PC-9 (cell line): ENCODE data around the gene MAD2L1. TPM values are rescaled to one million over a fixed set of nuclear protein-coding genes. Genes with fewer than 3 reads are reported as not detected.
A peak's percentile ranks its signal among the peaks of the same experiment; 100 is the strongest.

Source experiments
- BruUV-seq: library from RNA; stranded (reverse); fragments of 400-500 nt; replicated peaks from 2 replicates; lab custom pipeline; 2021; lab: Mats Ljungman, UMichigan
- CTCF ChIA-PET: fragments of 300-600 bp; sonication (Branson Sonifier 250); formaldehyde crosslinking; loops from one replicate; lab custom pipeline; 2022; ENCODE audit warnings: antibody characterized with exemption; lab: Charles Lee
- POLR2A ChIA-PET: fragments of 300-600 bp; sonication (Branson Sonifier 250); formaldehyde crosslinking; loops from one replicate; lab custom pipeline; 2022; ENCODE audit warnings: antibody characterized with exemption; ENCODE audit not compliant: unreplicated experiment; lab: Charles Lee
- DNase-seq, 2 experiments: peaks; one replicate each; pipeline versions ENCODE4 v3.0.0 to v3.0.0-alpha.2; 2015 to 2022; ENCODE audit warnings: mixed read lengths in 1 of 2
- H2AFZ ChIP-seq: fragments of 200-600 bp; sonication (generic); 2 replicates; pipeline ENCODE4 v1.8.1; 2017; ENCODE audit warnings: antibody characterized with exemption
- H3F3A ChIP-seq: fragments of 200-600 bp; sonication (generic); 2 replicates; pipeline ENCODE4 v1.8.1; 2017; ENCODE audit warnings: antibody characterized with exemption, mild to moderate bottlenecking, low read depth; ENCODE audit not compliant: insufficient read depth
- H3K27ac ChIP-seq: fragments of 200-600 bp; sonication (generic); 2 replicates; pipeline ENCODE4 v1.6.1; 2016; ENCODE audit warnings: mixed run types
- H3K27me3 ChIP-seq: fragments of 200-600 bp; sonication (generic); 2 replicates; pipeline ENCODE4 v1.6.1; 2016; ENCODE audit warnings: low read depth, mixed run types; ENCODE audit not compliant: insufficient read depth
- H3K36me3 ChIP-seq: fragments of 200-600 bp; sonication (generic); 2 replicates; pipeline ENCODE4 v1.6.1; 2016; ENCODE audit warnings: low read depth, mixed run types
- H3K4me1 ChIP-seq: fragments of 200-600 bp; sonication (generic); replicated peaks from 2 replicates; pipeline ENCODE4 v1.6.1; 2016; ENCODE audit warnings: mixed run types; ENCODE audit not compliant: insufficient read depth
- H3K4me2 ChIP-seq: fragments of 200-600 bp; sonication (generic); 2 replicates; pipeline ENCODE4 v1.6.1; 2017; ENCODE audit warnings: mixed run types
- H3K4me3 ChIP-seq: fragments of 200-600 bp; sonication (generic); 2 replicates; pipeline ENCODE4 v1.6.1; 2016; ENCODE audit warnings: mixed run types
- H3K79me2 ChIP-seq: fragments of 200-600 bp; sonication (generic); 2 replicates; pipeline ENCODE4 v1.6.1; 2017; ENCODE audit warnings: low read depth, mixed run types
- H3K9me2 ChIP-seq: fragments of 200-600 bp; sonication (generic); 2 replicates; pipeline ENCODE4 v1.8.1; 2017; ENCODE audit warnings: mild to moderate bottlenecking; ENCODE audit not compliant: insufficient read depth
- H3K9me3 ChIP-seq: fragments of 200-600 bp; sonication (generic); 2 replicates; pipeline ENCODE4 v1.8.1; 2016; ENCODE audit warnings: low read depth; ENCODE audit not compliant: insufficient read depth
- H4K20me1 ChIP-seq: fragments of 200-600 bp; sonication (generic); 2 replicates; pipeline ENCODE4 v1.8.1; 2017; ENCODE audit not compliant: insufficient read depth
- CTCF ChIP-seq: fragments of 200-600 bp; sonication (generic); conservative IDR thresholded peaks from 2 replicates; pipeline ENCODE4 v1.6.1; 2017; ENCODE audit warnings: mixed run types, antibody characterized with exemption, mild to moderate bottlenecking, moderate library complexity
- EZH2 ChIP-seq: fragments of 200-600 bp; sonication (generic); IDR thresholded peaks from 2 replicates; pipeline ENCODE4 v1.8.0; 2017; ENCODE audit warnings: antibody characterized with exemption, low read depth
- intact Hi-C: fragments of 100-400 bp; cut with micrococcal nuclease; formaldehyde crosslinking; loops from one replicate; pipeline ENCODE4 v1.10.0; 2022; ENCODE audit not compliant: unreplicated experiment
- total RNA-seq: library from RNA; stranded (reverse); gene quantifications from 2 replicates; pipeline ENCODE4 v1.2.3, GENCODE V29; 2021

Gene MAD2L1
- total RNA-seq, 1 experiment from 2014 or later: 34.4 TPM

- Histone ChIP-seq H2AFZ (no peak overlapping the region), H3K9me3 (no peaks in the 10 kb centered on the region), H3K4me3 (no peak overlapping the region), H4K20me1 (no peaks in the 10 kb centered on the region), H3K36me3 (no peaks in the 10 kb centered on the region), H3K9me2 (no peaks in the 10 kb centered on the region), H3K27ac (no peak overlapping the region), H3K4me1 (no peaks in the 10 kb centered on the region), H3K79me2 (no peaks in the 10 kb centered on the region), H3F3A (no peaks in the 10 kb centered on the region), H3K4me2 (no peak overlapping the region), H3K27me3 (no peaks in the 10 kb centered on the region)
- ChIA-PET CTCF (no interaction called here), POLR2A (no interaction called here)
- DNase-seq: peak in 1 of 2 experiments; percentile 62
- intact Hi-C loops: loop anchor here (1.0 to 10.0 kb wide), 4 partner anchors 422 to 1068 kb away; partner anchors contain the start of gene PDE5A
- TF ChIP-seq CTCF (peak; percentile 84), EZH2 (no peak)
- no TSS peak for BruUV-seq
Measured at GRCh38 chr4:120049732-120050494, 16.7 kb downstream of the MAD2L1 start.

- no peak overlapping the region for H3K4me3 ChIP-seq
- no peaks in the 10 kb centered on the region for H3K36me3 ChIP-seq
- TF ChIP-seq CTCF (no peak), EZH2 (no peak)
- DNase-seq: no peak
- no peaks in the 10 kb centered on the region for H3K27me3 ChIP-seq
- ChIA-PET POLR2A (no interaction called here), CTCF (interaction anchor here (0.5 kb wide), 1 partner anchor 8 kb away, joined by 7 read pairs; no protein-coding TSS in a partner anchor)
- H3K9me2 ChIP-seq: no peaks in the 10 kb centered on the region
- no peaks in the 10 kb centered on the region for H3K79me2 ChIP-seq
- no peak overlapping the region for H2AFZ ChIP-seq
- H4K20me1 ChIP-seq: no peaks in the 10 kb centered on the region
- no peak overlapping the region for H3K4me2 ChIP-seq
- H3K27ac ChIP-seq: no peak overlapping the region
- no TSS peak for BruUV-seq
- no peaks in the 10 kb centered on the region for H3K4me1 ChIP-seq
- H3K9me3 ChIP-seq: 0 out of 2 replicates have a peak, but pooled peaks cover 3% of the 10 kb centered on the region
- H3F3A ChIP-seq: no peaks in the 10 kb centered on the region
- intact Hi-C loops: no loop called here
Measured at GRCh38 chr4:120043828-120044227, 22.8 kb downstream of the MAD2L1 start.

- Histone ChIP-seq H3K27me3 (no peaks in the 10 kb centered on the region), H3K9me3 (no peaks in the 10 kb centered on the region), H3K4me2 (no peak overlapping the region), H3K4me1 (0 out of 2 replicates have a peak, but pooled peaks cover 6% of the 10 kb centered on the region), H2AFZ (no peak overlapping the region), H3K9me2 (no peaks in the 10 kb centered on the region), H3K79me2 (no peaks in the 10 kb centered on the region), H4K20me1 (no peaks in the 10 kb centered on the region), H3K27ac (no peak overlapping the region), H3F3A (no peaks in the 10 kb centered on the region), H3K4me3 (no peak overlapping the region), H3K36me3 (no peaks in the 10 kb centered on the region)
- POLR2A ChIA-PET: no interaction called here
- CTCF ChIA-PET: no interaction called here
- TF ChIP-seq CTCF (no peak), EZH2 (no peak)
- no peak for DNase-seq
- intact Hi-C loops: no loop called here
- no TSS peak for BruUV-seq
Measured at GRCh38 chr4:120037411-120037810, 29.2 kb downstream of the MAD2L1 start.
